ENCODE data around the gene THAP3. TPM values are rescaled to one million over a fixed set of nuclear protein-coding genes. Genes with fewer than 3 reads are reported as not detected.
"Not testable (repeated sequence)": the region's sequence is repeated elsewhere in the genome, so short reads cannot be mapped to it uniquely, and the experiment has no call there.

Gene THAP3
- total and polyA plus RNA-seq, 4 experiments from 2014 or later, result 13.5 to 34.5 (median 24.1) TPM

- no peaks in the 10 kb centered on the region for H3K9me3 ChIP-seq (ENCODE audit: control insufficient read depth in 1 of 2, low read length in 2 of 2)
- peaks cover 3% of the 10 kb centered on the region for H3K4me1 ChIP-seq (ENCODE audit: insufficient read depth, low read length)
- Mint-ChIP-seq H3K36me3 (peaks cover 12 to 17% of the 10 kb centered on the region in 2 donors), H3K4me1 (peaks cover 2 to 24% (median 6%) of the 10 kb centered on the region in 4 donors), H3K9me3 (no peaks in the 10 kb centered on the region), H3K27ac (peak overlapping the region in 3 of 7 donors; percentile 26 to 47 (median 36)), H3K27me3 (no peaks in the 10 kb centered on the region), H3K4me3 (no peak overlapping the region)
- ChIA-PET POLR2A (ENCODE audit: partially characterized antibody) (interaction anchor here (0.6 kb wide), 1 partner anchor 104 kb away, joined by 3 read pairs; no protein-coding TSS in a partner anchor), CTCF (ENCODE audit: partially characterized antibody) (interaction anchor here (1.0 kb wide), 2 partner anchors 11 to 12 kb away, joined by 3 to 4 read pairs; no protein-coding TSS in a partner anchor)
- no peak overlapping the region for H3K27ac ChIP-seq (ENCODE audit: low read depth, low read length)
- DNase-seq, result no peak
- H3K27me3 ChIP-seq (ENCODE audit: insufficient read depth, low read length), result no peaks in the 10 kb centered on the region
- intact Hi-C loops (cut with micrococcal nuclease), result no loop called here
- H3K4me3 ChIP-seq (ENCODE audit: low read length in 2 of 2), result no peak overlapping the region
- H3K36me3 ChIP-seq (ENCODE audit: insufficient read depth, low read length), result peaks cover 10% of the 10 kb centered on the region
Measured at GRCh38 chr1:6658359-6659060, 33.8 kb downstream of the THAP3 start.

GRCh38 chr1:6660415-6661049 lies 35.9 kb downstream of the THAP3 start:
- Histone ChIP-seq H3K27ac (ENCODE audit: low read depth, low read length) (no peak overlapping the region), H3K9me3 (ENCODE audit: control insufficient read depth in 1 of 2, low read length in 2 of 2) (no peaks in the 10 kb centered on the region), H3K4me3 (ENCODE audit: low read length in 2 of 2) (no peak overlapping the region), H3K27me3 (ENCODE audit: insufficient read depth, low read length) (no peaks in the 10 kb centered on the region), H3K36me3 (ENCODE audit: insufficient read depth, low read length) (no peaks in the 10 kb centered on the region), H3K4me1 (ENCODE audit: insufficient read depth, low read length) (peaks cover 3% of the 10 kb centered on the region)
- Mint-ChIP-seq H3K9me3 (no peaks in the 10 kb centered on the region), H3K27me3 (no peaks in the 10 kb centered on the region), H3K4me3 (no peak overlapping the region), H3K4me1 (peaks cover 2 to 24% (median 7%) of the 10 kb centered on the region in 4 donors), H3K27ac (peak overlapping the region in 1 of 7 donors; percentile 69), H3K36me3 (peaks cover 10 to 23% of the 10 kb centered on the region in 2 donors)
- CTCF ChIA-PET (ENCODE audit: partially characterized antibody), result interaction anchor here (0.5 kb wide), 1 partner anchor 14 kb away, joined by 3 read pairs; no protein-coding TSS in a partner anchor
- POLR2A ChIA-PET (ENCODE audit: partially characterized antibody), result no interaction called here
- no peak for DNase-seq
- intact Hi-C loops (cut with micrococcal nuclease), result no loop called here

- CTCF ChIA-PET (ENCODE audit: partially characterized antibody), result interaction anchor here (1.2 kb wide), 1 partner anchor 17 kb away, joined by 4 read pairs; no protein-coding TSS in a partner anchor
- POLR2A ChIA-PET (ENCODE audit: partially characterized antibody), result not testable (repeated sequence)
- H3K36me3 Mint-ChIP-seq, result peaks cover 10 to 35% of the 10 kb centered on the region in 2 donors
Measured at GRCh38 chr1:6662468-6662867, 37.8 kb downstream of the THAP3 start.

GRCh38 chr1:6666696-6667095 lies 42.0 kb downstream of the THAP3 start:
- H3K36me3 ChIP-seq (ENCODE audit: insufficient read depth, low read length), result peaks cover 7% of the 10 kb centered on the region
- CTCF ChIA-PET (ENCODE audit: partially characterized antibody), result interaction anchor here (0.6 kb wide), 1 partner anchor 479 kb away, joined by 3 read pairs; no protein-coding TSS in a partner anchor
- intact Hi-C loops (cut with micrococcal nuclease), result no loop called here
- H3K4me3 ChIP-seq (ENCODE audit: low read length in 2 of 2), result no peak overlapping the region
- H3K27ac Mint-ChIP-seq, result no peak overlapping the region
- H3K9me3 ChIP-seq (ENCODE audit: control insufficient read depth in 1 of 2, low read length in 2 of 2), result no peaks in the 10 kb centered on the region
- POLR2A ChIA-PET (ENCODE audit: partially characterized antibody), result no interaction called here
- H3K27ac ChIP-seq (ENCODE audit: low read depth, low read length), result no peak overlapping the region
- H3K4me1 ChIP-seq (ENCODE audit: insufficient read depth, low read length), result no peaks in the 10 kb centered on the region
- peaks cover 13 to 38% of the 10 kb centered on the region in 2 donors for H3K36me3 Mint-ChIP-seq
- H3K27me3 ChIP-seq (ENCODE audit: insufficient read depth, low read length), result no peaks in the 10 kb centered on the region
- no peaks in the 10 kb centered on the region for H3K27me3 Mint-ChIP-seq
- H3K9me3 Mint-ChIP-seq, result no peaks in the 10 kb centered on the region
- H3K4me3 Mint-ChIP-seq, result no peak overlapping the region
- peaks cover 0 to 9% (median 2%) of the 10 kb centered on the region in 4 donors for H3K4me1 Mint-ChIP-seq
- DNase-seq, result no peak

More at GRCh38 chr1:6662468-6662867, 37.8 kb downstream of the THAP3 start:
- H3K4me3 Mint-ChIP-seq; H3K9me3 ChIP-seq (ENCODE audit: control insufficient read depth in 1 of 2, low read length in 2 of 2); H3K9me3 Mint-ChIP-seq; intact Hi-C loops (cut with micrococcal nuclease); H3K27me3 ChIP-seq (ENCODE audit: insufficient read depth, low read length); H3K27me3 Mint-ChIP-seq; H3K27ac ChIP-seq (ENCODE audit: low read depth, low read length); H3K36me3 ChIP-seq (ENCODE audit: insufficient read depth, low read length); DNase-seq; H3K4me1 ChIP-seq (ENCODE audit: insufficient read depth, low read length); H3K4me3 ChIP-seq (ENCODE audit: low read length in 2 of 2): not testable (repeated sequence)
- peak overlapping the region in 1 of 7 donors; percentile 6 for H3K27ac Mint-ChIP-seq
- H3K4me1 Mint-ChIP-seq, result peaks cover 0 to 21% (median 7%) of the 10 kb centered on the region in 4 donors

GRCh38 chr1:6667139-6667538 lies 42.5 kb downstream of the THAP3 start:
- H3K27ac ChIP-seq (ENCODE audit: low read depth, low read length), result no peak overlapping the region
- H3K27me3 Mint-ChIP-seq, result no peaks in the 10 kb centered on the region
- DNase-seq, result no peak
- peaks cover 7% of the 10 kb centered on the region for H3K36me3 ChIP-seq (ENCODE audit: insufficient read depth, low read length)
- H3K27me3 ChIP-seq (ENCODE audit: insufficient read depth, low read length), result no peaks in the 10 kb centered on the region
- no peaks in the 10 kb centered on the region for H3K9me3 ChIP-seq (ENCODE audit: control insufficient read depth in 1 of 2, low read length in 2 of 2)
- POLR2A ChIA-PET (ENCODE audit: partially characterized antibody), result no interaction called here
- peaks cover 0 to 9% (median 2%) of the 10 kb centered on the region in 4 donors for H3K4me1 Mint-ChIP-seq
- peaks cover 13 to 39% of the 10 kb centered on the region in 2 donors for H3K36me3 Mint-ChIP-seq
- no peak overlapping the region for H3K4me3 ChIP-seq (ENCODE audit: low read length in 2 of 2)
- intact Hi-C loops (cut with micrococcal nuclease), result no loop called here
- no peak overlapping the region for H3K4me3 Mint-ChIP-seq
- CTCF ChIA-PET (ENCODE audit: partially characterized antibody), result no interaction called here
- H3K27ac Mint-ChIP-seq, result peak overlapping the region in 1 of 7 donors; percentile 48
- no peaks in the 10 kb centered on the region for H3K9me3 Mint-ChIP-seq
- H3K4me1 ChIP-seq (ENCODE audit: insufficient read depth, low read length), result no peaks in the 10 kb centered on the region

- Mint-ChIP-seq H3K27ac (peak overlapping the region in 1 of 7 donors; percentile 15), H3K9me3 (no peaks in the 10 kb centered on the region), H3K4me3 (no peak overlapping the region), H3K4me1 (peaks cover 0 to 2% (median 0%) of the 10 kb centered on the region in 4 donors), H3K27me3 (no peaks in the 10 kb centered on the region), H3K36me3 (peaks cover 12 to 43% of the 10 kb centered on the region in 2 donors)
- no peaks in the 10 kb centered on the region for H3K9me3 ChIP-seq (ENCODE audit: control insufficient read depth in 1 of 2, low read length in 2 of 2)
- no peaks in the 10 kb centered on the region for H3K4me1 ChIP-seq (ENCODE audit: insufficient read depth, low read length)
- CTCF ChIA-PET (ENCODE audit: partially characterized antibody), result no interaction called here
- no peak overlapping the region for H3K27ac ChIP-seq (ENCODE audit: low read depth, low read length)
- POLR2A ChIA-PET (ENCODE audit: partially characterized antibody), result no interaction called here
- intact Hi-C loops (cut with micrococcal nuclease), result no loop called here
- peaks cover 10% of the 10 kb centered on the region for H3K36me3 ChIP-seq (ENCODE audit: insufficient read depth, low read length)
- no peaks in the 10 kb centered on the region for H3K27me3 ChIP-seq (ENCODE audit: insufficient read depth, low read length)
- no peak for DNase-seq
- no peak overlapping the region for H3K4me3 ChIP-seq (ENCODE audit: low read length in 2 of 2)
Measured at GRCh38 chr1:6668503-6668902, 43.8 kb downstream of the THAP3 start.

GRCh38 chr1:6672558-6672957 lies 47.9 kb downstream of the THAP3 start:
- intact Hi-C loops (cut with micrococcal nuclease), result no loop called here
- H3K9me3 ChIP-seq (ENCODE audit: control insufficient read depth in 1 of 2, low read length in 2 of 2), result no peaks in the 10 kb centered on the region
- CTCF ChIA-PET (ENCODE audit: partially characterized antibody), result no interaction called here
- peak overlapping the region in 1 of 7 donors; percentile 22 for H3K27ac Mint-ChIP-seq
- H3K4me3 Mint-ChIP-seq, result no peak overlapping the region
- no peak overlapping the region for H3K27ac ChIP-seq (ENCODE audit: low read depth, low read length)
- H3K4me1 Mint-ChIP-seq, result no peaks in the 10 kb centered on the region
- H3K36me3 Mint-ChIP-seq, result peaks cover 28 to 39% of the 10 kb centered on the region in 2 donors
- H3K27me3 Mint-ChIP-seq, result no peaks in the 10 kb centered on the region
- POLR2A ChIA-PET (ENCODE audit: partially characterized antibody), result no interaction called here
- no peak overlapping the region for H3K4me3 ChIP-seq (ENCODE audit: low read length in 2 of 2)
- peaks cover 26% of the 10 kb centered on the region for H3K36me3 ChIP-seq (ENCODE audit: insufficient read depth, low read length)
- H3K9me3 Mint-ChIP-seq, result no peaks in the 10 kb centered on the region
- DNase-seq, result no peak
- no peaks in the 10 kb centered on the region for H3K4me1 ChIP-seq (ENCODE audit: insufficient read depth, low read length)
- H3K27me3 ChIP-seq (ENCODE audit: insufficient read depth, low read length), result no peaks in the 10 kb centered on the region
